AG04449 (cell line): Measurements from ENCODE around the gene KLHL18.
"Not testable (repeated sequence)": the region's sequence is repeated elsewhere in the genome, so short reads cannot be mapped to it uniquely, and the experiment has no call there.

Experiments used
- CTCF ChIA-PET: fragments of 350-600 bp; formaldehyde crosslinking; extraction: SDS; loops from one replicate; lab custom pipeline; 2021; ENCODE audit warnings: antibody characterized with exemption; lab: Yijun Ruan, JAX
- POLR2A ChIA-PET: fragments of 400-600, 350-600 bp; formaldehyde crosslinking; extraction: SDS; loops from one replicate; lab custom pipeline; 2020; ENCODE audit warnings: antibody characterized with exemption, inconsistent platforms; lab: Yijun Ruan, JAX
- DNase-seq: peaks from one replicate; pipeline ENCODE4 v3.0.0-alpha.2; 2010; ENCODE audit warnings: low read depth, low spot score
- H3K4me3 ChIP-seq: 2 replicates; pipeline ENCODE4 v1.5.1; 2011; ENCODE audit warnings: low read depth, mild to moderate bottlenecking, control low read depth, low read length
- TF ChIP-seq, protein P1 (sequence below): IDR thresholded peaks from one replicate; pipeline ENCODE4 v1.5.1; 2011; ENCODE audit warnings: mild to moderate bottlenecking, moderate library complexity, low read length, control low read depth, inconsistent platforms; ENCODE audit not compliant: insufficient read depth; ENCODE audit errors: missing control alignments

KLHL18 gene

GRCh38 chr3:47299381-47300318, 16.9 kb downstream of the KLHL18 start:
- TF ChIP-seq, protein P1, sequence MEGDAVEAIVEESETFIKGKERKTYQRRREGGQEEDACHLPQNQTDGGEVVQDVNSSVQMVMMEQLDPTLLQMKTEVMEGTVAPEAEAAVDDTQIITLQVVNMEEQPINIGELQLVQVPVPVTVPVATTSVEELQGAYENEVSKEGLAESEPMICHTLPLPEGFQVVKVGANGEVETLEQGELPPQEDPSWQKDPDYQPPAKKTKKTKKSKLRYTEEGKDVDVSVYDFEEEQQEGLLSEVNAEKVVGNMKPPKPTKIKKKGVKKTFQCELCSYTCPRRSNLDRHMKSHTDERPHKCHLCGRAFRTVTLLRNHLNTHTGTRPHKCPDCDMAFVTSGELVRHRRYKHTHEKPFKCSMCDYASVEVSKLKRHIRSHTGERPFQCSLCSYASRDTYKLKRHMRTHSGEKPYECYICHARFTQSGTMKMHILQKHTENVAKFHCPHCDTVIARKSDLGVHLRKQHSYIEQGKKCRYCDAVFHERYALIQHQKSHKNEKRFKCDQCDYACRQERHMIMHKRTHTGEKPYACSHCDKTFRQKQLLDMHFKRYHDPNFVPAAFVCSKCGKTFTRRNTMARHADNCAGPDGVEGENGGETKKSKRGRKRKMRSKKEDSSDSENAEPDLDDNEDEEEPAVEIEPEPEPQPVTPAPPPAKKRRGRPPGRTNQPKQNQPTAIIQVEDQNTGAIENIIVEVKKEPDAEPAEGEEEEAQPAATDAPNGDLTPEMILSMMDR: no peak

GRCh38 chr3:47301456-47301855, 18.7 kb downstream of the KLHL18 start:
- TF ChIP-seq, protein P1: no peak
- H3K4me3 ChIP-seq: no peak overlapping the region
- CTCF ChIA-PET: interaction anchor here (0.9 to 1.3 kb wide), 4 partner anchors 9 to 23 kb away, joined by 3 to 5 read pairs (median 4); no protein-coding TSS in a partner anchor
- POLR2A ChIA-PET: no interaction called here
- DNase-seq: no peak

More at GRCh38 chr3:47299381-47300318, 16.9 kb downstream of the KLHL18 start:
- ChIA-PET CTCF (no interaction called here), POLR2A (no interaction called here)
- no peak overlapping the region for H3K4me3 ChIP-seq
- DNase-seq: no peak

- ChIA-PET POLR2A (no interaction called here), CTCF (interaction anchor here (1.3 to 1.5 kb wide), 3 partner anchors 13 to 18 kb away, joined by 3 to 5 read pairs (median 5); no protein-coding TSS in a partner anchor)
- DNase-seq: no peak
- TF ChIP-seq, protein P1: no peak
- no peak overlapping the region for H3K4me3 ChIP-seq
These were observed 23.3 kb downstream of the KLHL18 start for GRCh38 chr3:47306022-47306421.

GRCh38 chr3:47309231-47309630, 26.5 kb downstream of the KLHL18 start:
- DNase-seq, POLR2A ChIA-PET, H3K4me3 ChIP-seq: not testable (repeated sequence)
- CTCF ChIA-PET: interaction anchor here (0.7 kb wide), 1 partner anchor 22 kb away, joined by 3 read pairs; no protein-coding TSS in a partner anchor

DNA sequence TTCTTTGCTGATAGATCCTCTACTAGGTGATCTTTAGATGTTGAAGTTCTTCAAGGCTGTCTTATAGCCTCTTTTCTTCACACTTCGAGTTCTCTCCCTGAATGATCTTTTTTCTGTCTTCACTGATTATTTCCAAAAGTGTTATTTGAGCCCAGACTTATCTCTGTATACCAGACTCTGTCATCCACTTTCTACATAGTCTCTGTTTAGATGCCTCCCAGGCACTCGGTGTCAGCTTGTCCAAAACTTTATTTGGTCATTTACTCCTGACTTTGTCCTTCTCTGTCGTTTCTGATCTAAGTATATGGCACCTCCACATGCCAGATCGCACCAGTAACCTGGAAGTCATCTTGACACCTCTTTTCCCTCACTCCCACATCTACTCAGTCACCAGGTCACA, 27.6 kb downstream of the KLHL18 start:
- DNase-seq: no peak
- CTCF ChIA-PET: interaction anchor here (1.1 kb wide), 1 partner anchor 14 kb away, joined by 3 read pairs; no protein-coding TSS in a partner anchor
- H3K4me3 ChIP-seq: no peak overlapping the region
- POLR2A ChIA-PET: no interaction called here
- TF ChIP-seq, protein P1: no peak

DNA sequence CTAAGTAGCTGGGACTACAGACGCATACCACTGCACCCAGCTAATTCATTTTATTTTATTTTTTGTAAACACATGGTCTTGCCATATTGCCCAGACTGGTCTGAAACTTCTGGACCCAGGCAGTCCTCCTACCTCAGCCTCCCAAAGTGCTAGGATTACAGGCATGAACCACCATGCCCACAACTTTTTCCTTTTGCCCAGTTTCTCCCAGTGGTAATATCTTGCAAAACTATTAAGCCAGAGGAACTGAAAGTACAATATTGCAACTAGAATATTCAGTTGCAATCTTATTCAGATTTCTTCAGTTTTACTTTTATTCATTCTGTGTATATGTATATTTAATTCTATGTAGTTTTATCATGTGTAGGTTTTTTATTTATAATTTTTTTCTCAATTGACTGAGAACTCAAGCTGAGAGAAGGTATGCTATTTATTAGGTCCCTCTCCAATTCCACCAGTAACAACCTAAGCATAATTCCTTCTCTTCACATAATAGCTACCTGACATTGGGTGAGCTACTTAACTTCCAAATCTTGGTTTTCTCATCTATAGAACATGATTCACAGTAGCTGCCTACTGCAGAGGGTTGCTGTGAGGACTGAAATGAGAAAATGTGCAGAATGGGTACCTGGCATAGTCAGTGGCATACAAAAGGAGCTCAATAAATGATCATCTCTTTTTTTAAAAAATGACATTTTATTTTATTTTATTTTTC, 30.8 kb downstream of the KLHL18 start:
- TF ChIP-seq, protein P1: no peak
- POLR2A ChIA-PET: no interaction called here
- DNase-seq: no peak
- CTCF ChIA-PET: interaction anchor here (1.1 to 2.2 kb wide), 4 partner anchors 9 to 390 kb away, joined by 3 to 23 read pairs (median 4); no protein-coding TSS in a partner anchor
- H3K4me3 ChIP-seq: no peak overlapping the region
